Gastroesophageal sphincter (tissue), 3 donors: ENCODE data around the gene OSTN.

Source experiments
- CTCF ChIP-seq, 4 experiments: fragments of 200-600 bp in 2 of 4; fragments of 450-650 bp in 2 of 4; sonication (generic) in 1 of 4; IDR thresholded peaks; one replicate each; pipeline ENCODE4 v1.5.1; 2017 to 2019; ENCODE audit warnings: antibody characterized with exemption in 4 of 4, mild to moderate bottlenecking in 2 of 4, moderate library complexity in 2 of 4
- POLR2A ChIP-seq, 2 donors: fragments of 450-650 bp; IDR thresholded peaks; one replicate each; pipeline ENCODE4 v1.6.1; 2017; ENCODE audit warnings: antibody characterized with exemption in 2 of 2, mild to moderate bottlenecking in 2 of 2, moderate library complexity in 1 of 2

GRCh38 chr3:191268737-191269136 lies 69.7 kb downstream of the OSTN start:
- TF ChIP-seq POLR2A (IDR thresholded peaks at IDR 0.05) (no peak), CTCF (IDR thresholded peaks at IDR 0.05) (no peak)
